ENCODE data around the gene MDH1.

- TF ChIP-seq CTCF (conservative IDR thresholded peaks at IDR 0.05) (no peak), ZFX (IDR thresholded peaks at IDR 0.05) (no peak)
Measured at GRCh38 chr2:63588385-63589147, at the start of gene MDH1, which contains the start of gene WDPCP.

Data from C4-2B (cell line).